ENCODE results near the gene USP13. TPM values are rescaled to one million over a fixed set of nuclear protein-coding genes. Genes with fewer than 3 reads are reported as not detected.

Gene USP13
- total RNA-seq, 1 donor from 2014 or later: 11.0 TPM

GRCh38 chr3:179720196-179720595 lies 67.4 kb downstream of the USP13 start:
- DNase-seq: no peak
- no peaks in the 10 kb centered on the region for H3K27me3 Mint-ChIP-seq
- ChIA-PET POLR2A (no interaction called here), CTCF (no interaction called here)
- no peak overlapping the region for H3K4me3 Mint-ChIP-seq
- intact Hi-C loops (cut with micrococcal nuclease): no loop called here
- no peaks in the 10 kb centered on the region for H3K9me3 Mint-ChIP-seq
- no peaks in the 10 kb centered on the region for H3K4me1 Mint-ChIP-seq
- no peak for TF ChIP-seq CTCF (IDR thresholded peaks at IDR 0.05)
- no peak for ATAC-seq (ENCODE audit: low read depth)
- H3K36me3 Mint-ChIP-seq (ENCODE audit: low read depth): peaks cover 27% of the 10 kb centered on the region
- H3K27ac Mint-ChIP-seq: no peak overlapping the region

GRCh38 chr3:179723617-179724016 lies 70.8 kb downstream of the USP13 start:
- CTCF ChIA-PET: no interaction called here
- H3K9me3 Mint-ChIP-seq: no peaks in the 10 kb centered on the region
- POLR2A ChIA-PET: no interaction called here
- no peaks in the 10 kb centered on the region for H3K27me3 Mint-ChIP-seq
- no peak for TF ChIP-seq CTCF (IDR thresholded peaks at IDR 0.05)
- no peak for DNase-seq
- intact Hi-C loops (cut with micrococcal nuclease): no loop called here
- no peak overlapping the region for H3K27ac Mint-ChIP-seq
- H3K36me3 Mint-ChIP-seq (ENCODE audit: low read depth): peaks cover 25% of the 10 kb centered on the region
- H3K4me1 Mint-ChIP-seq: peaks cover 3% of the 10 kb centered on the region
- no peak overlapping the region for H3K4me3 Mint-ChIP-seq
- ATAC-seq (ENCODE audit: low read depth): no peak

GRCh38 chr3:179726075-179726699 lies 73.3 kb downstream of the USP13 start:
- Mint-ChIP-seq H3K4me3 (no peak overlapping the region), H3K9me3 (no peaks in the 10 kb centered on the region), H3K27ac (no peak overlapping the region), H3K4me1 (peaks cover 3% of the 10 kb centered on the region), H3K27me3 (no peaks in the 10 kb centered on the region), H3K36me3 (ENCODE audit: low read depth) (peaks cover 28% of the 10 kb centered on the region)
- ATAC-seq (ENCODE audit: low read depth): no peak
- intact Hi-C loops (cut with micrococcal nuclease): no loop called here
- CTCF ChIA-PET: no interaction called here
- POLR2A ChIA-PET: no interaction called here
- no peak for TF ChIP-seq CTCF (IDR thresholded peaks at IDR 0.05)
- no peak for DNase-seq

GRCh38 chr3:179729086-179729485 lies 76.2 kb downstream of the USP13 start:
- Mint-ChIP-seq H3K4me1 (peaks cover 3% of the 10 kb centered on the region), H3K27me3 (no peaks in the 10 kb centered on the region), H3K36me3 (ENCODE audit: low read depth) (peaks cover 29% of the 10 kb centered on the region), H3K4me3 (no peak overlapping the region), H3K9me3 (no peaks in the 10 kb centered on the region), H3K27ac (no peak overlapping the region)
- DNase-seq: no peak
- ATAC-seq (ENCODE audit: low read depth): no peak
- POLR2A ChIA-PET: no interaction called here
- intact Hi-C loops (cut with micrococcal nuclease): no loop called here
- no peak for TF ChIP-seq CTCF (IDR thresholded peaks at IDR 0.05)
- CTCF ChIA-PET: no interaction called here

- ChIA-PET POLR2A (no interaction called here), CTCF (no interaction called here)
- H3K27ac Mint-ChIP-seq: no peak overlapping the region
- intact Hi-C loops (cut with micrococcal nuclease): no loop called here
- DNase-seq (no peak), ATAC-seq (ENCODE audit: low read depth) (no peak)
- no peak for TF ChIP-seq CTCF (IDR thresholded peaks at IDR 0.05)
- peaks cover 3% of the 10 kb centered on the region for H3K4me1 Mint-ChIP-seq
- no peak overlapping the region for H3K4me3 Mint-ChIP-seq
- no peaks in the 10 kb centered on the region for H3K27me3 Mint-ChIP-seq
- no peaks in the 10 kb centered on the region for H3K9me3 Mint-ChIP-seq
- H3K36me3 Mint-ChIP-seq (ENCODE audit: low read depth): peaks cover 29% of the 10 kb centered on the region
Observed at GRCh38 chr3:179729981-179730380, 77.1 kb downstream of the USP13 start.
